Measurements from ENCODE around the gene EP400. TPM values are rescaled to one million over a fixed set of nuclear protein-coding genes. Genes with fewer than 3 reads are reported as not detected.

The EP400 gene
- total and polyA plus RNA-seq, 2 of the 13 experiments (the other 11 are each of a cell fraction or from before 2014, with no cell fraction given), result 4.9 to 5.0 TPM

- TF ChIP-seq HNF1A (IDR thresholded peaks at IDR 0.05; ENCODE audit: low read depth) (no peak), HNF1A (CRISPR knock-in tag; IDR thresholded peaks at IDR 0.05; ENCODE audit: borderline replicate concordance) (no peak), ZNF280D (CRISPR knock-in tag; IDR thresholded peaks at IDR 0.05) (no peak), FUBP1 (CRISPR knock-in tag; IDR thresholded peaks at IDR 0.05; ENCODE audit: borderline replicate concordance) (no peak), ZNF709 (CRISPR knock-in tag; IDR thresholded peaks at IDR 0.05) (peak; percentile 43; the same call in 1 of the 2 replicates), ZFP41 (CRISPR knock-in tag; IDR thresholded peaks at IDR 0.05; ENCODE audit: borderline replicate concordance) (no peak), SUZ12 (IDR thresholded peaks at IDR 0.05; ENCODE audit: low read depth, low read length) (no peak), ZNF781 (CRISPR knock-in tag; IDR thresholded peaks at IDR 0.05; ENCODE audit: borderline replicate concordance, not compliant biosample characterization) (peak; percentile 35), ZNF567 (CRISPR knock-in tag; IDR thresholded peaks at IDR 0.05; ENCODE audit: borderline replicate concordance) (no peak), CENPT (CRISPR knock-in tag; IDR thresholded peaks at IDR 0.05; ENCODE audit: low read depth) (no peak), TGIF2 (CRISPR knock-in tag; IDR thresholded peaks at IDR 0.05) (peak; percentile 89; the same call in 1 of the 2 replicates), FOXP4 (CRISPR knock-in tag; IDR thresholded peaks at IDR 0.05) (0 out of 2 replicates have a peak, but pooled peaks have one; percentile 3), MXD4 (CRISPR knock-in tag; IDR thresholded peaks at IDR 0.05) (peak; percentile 100), ZMAT5 (CRISPR knock-in tag; IDR thresholded peaks at IDR 0.05; ENCODE audit: borderline replicate concordance, low read depth) (no peak), THAP11 (CRISPR knock-in tag; IDR thresholded peaks at IDR 0.05) (peak; percentile 88)
These were observed 20.8 kb upstream of the EP400 start, which contains the start of gene PUS1 (continued) for GRCh38 chr12:131928711-131929580.
